ENCODE measurements around the gene PLA2G12A.
"Not testable (repeated sequence)": the region's sequence is repeated elsewhere in the genome, so short reads cannot be mapped to it uniquely, and the experiment has no call there.

PLA2G12A gene

GRCh38 chr4:109678925-109679324, 50.9 kb downstream of the PLA2G12A start:
- not testable (repeated sequence) for DNase-seq (ENCODE audit: low spot score)

GRCh38 chr4:109678472-109678871, 51.4 kb downstream of the PLA2G12A start:
- not testable (repeated sequence) for DNase-seq (ENCODE audit: low spot score)

- no peak for DNase-seq (ENCODE audit: low spot score)
Measured at GRCh38 chr4:109676886-109677285, 53.0 kb downstream of the PLA2G12A start.

- no peak for DNase-seq (ENCODE audit: low spot score)
Measured at GRCh38 chr4:109675843-109676242, 54.0 kb downstream of the PLA2G12A start.

GRCh38 chr4:109675181-109675580, 54.7 kb downstream of the PLA2G12A start:
- no peak for DNase-seq (ENCODE audit: low spot score)

- no peak for DNase-seq (ENCODE audit: low spot score)
Measured at GRCh38 chr4:109673303-109673702, 56.6 kb downstream of the PLA2G12A start.

GRCh38 chr4:109672169-109672930, 57.5 kb downstream of the PLA2G12A start:
- DNase-seq (ENCODE audit: low spot score), result no peak

GRCh38 chr4:109671350-109671749, 58.5 kb downstream of the PLA2G12A start:
- DNase-seq (ENCODE audit: low spot score), result no peak

- DNase-seq (ENCODE audit: low spot score), result no peak
Measured at GRCh38 chr4:109665783-109666485, 63.9 kb downstream of the PLA2G12A start.

- no peak for DNase-seq (ENCODE audit: low spot score)
Measured at GRCh38 chr4:109662771-109663170, 67.1 kb downstream of the PLA2G12A start.

GRCh38 chr4:109662116-109662515, 67.8 kb downstream of the PLA2G12A start:
- DNase-seq (ENCODE audit: low spot score), result no peak

Small RNA genes within 50 kb of the gene (small RNA-seq; reads per million reads assigned to genes)
- gene HIGD1AP14, result 0 to 0.04 reads per million in 2 experiments

All from SK-N-DZ (cell line).